Testis (tissue), 2 donors: ENCODE results near the gene ARHGEF38.

Experiments
- CTCF ChIP-seq, 3 experiments: fragments of 450-650 bp in 2 of 3; fragments of 200-600 bp in 1 of 3; sonication (generic) in 1 of 3; IDR thresholded peaks; one replicate each; pipeline ENCODE4 v1.5.1; 2016 to 2019; ENCODE audit warnings: antibody characterized with exemption in 3 of 3, mild to moderate bottlenecking in 2 of 3, moderate library complexity in 1 of 3
- POLR2A ChIP-seq: fragments of 450-650 bp; IDR thresholded peaks from one replicate; pipeline ENCODE4 v1.6.1; 2017; ENCODE audit warnings: antibody characterized with exemption, mild to moderate bottlenecking, moderate library complexity

DNA sequence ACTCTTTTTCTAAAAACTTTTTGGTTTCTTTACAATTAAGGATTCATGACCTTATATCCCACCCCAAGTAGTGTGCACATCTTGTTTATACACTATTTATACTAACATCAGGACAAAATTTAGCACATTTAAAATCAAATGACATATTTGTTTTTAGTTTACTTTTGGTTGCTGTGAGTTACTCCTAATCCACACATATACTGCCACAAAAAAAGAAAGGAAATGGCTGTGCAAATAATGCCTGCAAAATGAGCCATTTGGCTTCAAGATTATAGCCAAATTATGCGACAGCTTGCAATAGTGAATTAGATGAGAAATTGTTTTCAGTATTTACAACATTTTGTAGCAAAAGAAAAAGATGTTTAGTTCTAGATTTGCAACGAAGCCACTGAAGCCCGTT, 10.4 kb upstream of the ARHGEF38 start:
- TF ChIP-seq CTCF (IDR thresholded peaks at IDR 0.05) (no peak), POLR2A (no peak)
